Hindlimb muscle (tissue), 1 donor: Measurements from ENCODE around the gene RPL29. TPM values are rescaled to one million over a fixed set of nuclear protein-coding genes. Genes with fewer than 3 reads are reported as not detected.
"Not testable (repeated sequence)": the region's sequence is repeated elsewhere in the genome, so short reads cannot be mapped to it uniquely, and the experiment has no call there.

Experiments
- DNase-seq: peaks from one replicate; pipeline ENCODE4 v3.0.0-alpha.2; 2013
- polyA plus RNA-seq: library from polyadenylated mRNA; unstranded; fragments of 120-200 nt; gene quantifications from one replicate; pipeline ENCODE4 v1.2.1, GENCODE V29; 2013; ENCODE audit not compliant: insufficient read length

Gene RPL29
- polyA plus RNA-seq, 1 donor = 3,089 TPM

- peak; percentile 53 for DNase-seq
These were observed 9.9 kb upstream of the RPL29 start for GRCh38 chr3:52005571-52005986.

GRCh38 chr3:52004906-52005395, 9.3 kb upstream of the RPL29 start:
- no peak for DNase-seq

GRCh38 chr3:52004163-52004787, 8.6 kb upstream of the RPL29 start:
- peak; percentile 74 for DNase-seq

GRCh38 chr3:52002748-52003147, 7.1 kb upstream of the RPL29 start:
- DNase-seq = no peak

GRCh38 chr3:52001443-52001974, 5.8 kb upstream of the RPL29 start:
- DNase-seq = peak; percentile 76

- DNase-seq = no peak
These were observed 4.2 kb upstream of the RPL29 start for GRCh38 chr3:51999846-52000245.

- DNase-seq = no peak
These were observed 3.1 kb upstream of the RPL29 start for GRCh38 chr3:51998774-51999173.

GRCh38 chr3:51997935-51998596, 2.4 kb upstream of the RPL29 start:
- DNase-seq = no peak

GRCh38 chr3:51997172-51997571, 1.5 kb upstream of the RPL29 start:
- DNase-seq = no peak

- DNase-seq = no peak
These were observed 1.2 kb downstream of the RPL29 start for GRCh38 chr3:51994530-51994929.

- DNase-seq = not testable (repeated sequence)
These were observed 2.0 kb downstream of the RPL29 start for GRCh38 chr3:51993657-51994056.

GRCh38 chr3:51992017-51992682, 3.5 kb downstream of the RPL29 start:
- DNase-seq = no peak

GRCh38 chr3:51990501-51990971, 5.2 kb downstream of the RPL29 start:
- DNase-seq = not testable (repeated sequence)

GRCh38 chr3:51988286-51989146, 7.2 kb downstream of the RPL29 start:
- DNase-seq = no peak

- DNase-seq = no peak
These were observed 8.1 kb downstream of the RPL29 start for GRCh38 chr3:51987568-51987967.

- no peak for DNase-seq
These were observed 9.4 kb downstream of the RPL29 start for GRCh38 chr3:51986010-51986947.

GRCh38 chr3:51985063-51985462, 10.6 kb downstream of the RPL29 start:
- no peak for DNase-seq

GRCh38 chr3:51984269-51984647, 11.4 kb downstream of the RPL29 start:
- no peak for DNase-seq

- no peak for DNase-seq
These were observed 12.0 kb downstream of the RPL29 start for GRCh38 chr3:51983578-51984268.

GRCh38 chr3:51982838-51983577, 12.7 kb downstream of the RPL29 start, which contains the start of gene ACY1:
Gene ACY1 (plus strand): TSS chr3:51983535. CDS start chr3:51984065, 530 bp downstream.
- DNase-seq = peak; percentile 94
